H9 (cell line): ENCODE data around the gene KDF1. TPM values are rescaled to one million over a fixed set of nuclear protein-coding genes. Genes with fewer than 3 reads are reported as not detected.
A peak's percentile ranks its signal among the peaks of the same experiment; 100 is the strongest.

Experiments used
- DNase-seq: peaks from one replicate; pipeline ENCODE4 v3.0.0-alpha.2; 2017
- H2AFZ ChIP-seq: one replicate; pipeline ENCODE4 v1.6.1; 2013; ENCODE audit warnings: mild to moderate bottlenecking, low read length, control low read depth, moderate library complexity
- H2AK5ac ChIP-seq: 2 replicates; pipeline ENCODE4 v1.6.1; 2013; ENCODE audit warnings: low read length, control low read depth, mixed read lengths; ENCODE audit not compliant: insufficient read length
- H2BK120ac ChIP-seq: one replicate; pipeline ENCODE4 v1.6.1; 2013; ENCODE audit warnings: low read depth, mild to moderate bottlenecking, low read length, control low read depth, inconsistent platforms; ENCODE audit not compliant: poor library complexity, severe bottlenecking
- H2BK12ac ChIP-seq: 2 replicates; pipeline ENCODE4 v1.6.1; 2013; ENCODE audit warnings: low read length, control low read depth, mixed read lengths, low read depth; ENCODE audit not compliant: insufficient read length
- H2BK15ac ChIP-seq: 2 replicates; pipeline ENCODE4 v1.6.1; 2013; ENCODE audit warnings: low read depth, low read length, control low read depth
- H2BK20ac ChIP-seq: one replicate; pipeline ENCODE4 v1.6.1; 2013; ENCODE audit warnings: low read depth, mild to moderate bottlenecking, low read length, control low read depth, inconsistent platforms; ENCODE audit not compliant: poor library complexity, severe bottlenecking
- H2BK5ac ChIP-seq: 2 replicates; pipeline ENCODE4 v1.6.1; 2013; ENCODE audit warnings: low read length, control low read depth, mixed read lengths; ENCODE audit not compliant: insufficient read length
- H3K14ac ChIP-seq: 2 replicates; pipeline ENCODE4 v1.6.1; 2013; ENCODE audit warnings: low read length, control low read depth; ENCODE audit not compliant: insufficient read depth
- H3K18ac ChIP-seq: 2 replicates; pipeline ENCODE4 v1.6.1; 2013; ENCODE audit warnings: low read depth, mild to moderate bottlenecking, mixed read lengths, low read length, control low read depth; ENCODE audit not compliant: insufficient read length
- H3K23ac ChIP-seq: 2 replicates; pipeline ENCODE4 v1.6.1; 2013; ENCODE audit warnings: low read length, control low read depth, mixed read lengths, low read depth; ENCODE audit not compliant: insufficient read length
- H3K23me2 ChIP-seq: 2 replicates; pipeline ENCODE4 v1.6.1; 2013; ENCODE audit warnings: low read depth, mild to moderate bottlenecking, mixed read lengths, low read length, control low read depth; ENCODE audit not compliant: insufficient read length, poor library complexity, severe bottlenecking
- H3K27ac ChIP-seq: 2 replicates; pipeline ENCODE4 v1.5.1; 2013; ENCODE audit warnings: low read length, control low read depth, mixed read lengths, low read depth; ENCODE audit not compliant: insufficient read length
- H3K27me3 ChIP-seq: 2 replicates; pipeline ENCODE4 v1.6.1; 2013; ENCODE audit warnings: low read length, control low read depth, inconsistent platforms; ENCODE audit not compliant: insufficient read depth
- H3K4ac ChIP-seq: 2 replicates; pipeline ENCODE4 v1.6.1; 2013; ENCODE audit warnings: low read depth, mild to moderate bottlenecking, control low read depth, inconsistent platforms, low read length, moderate library complexity
- H3K4me1 ChIP-seq: 2 replicates; pipeline ENCODE4 v1.6.1; 2013; ENCODE audit warnings: low read length, control low read depth, inconsistent platforms; ENCODE audit not compliant: insufficient read depth
- H3K4me2 ChIP-seq: 2 replicates; pipeline ENCODE4 v1.6.1; 2013; ENCODE audit warnings: low read length, control low read depth, mixed read lengths; ENCODE audit not compliant: insufficient read length, insufficient read depth
- H3K56ac ChIP-seq: 2 replicates; pipeline ENCODE4 v1.6.1; 2013; ENCODE audit warnings: low read depth, mild to moderate bottlenecking, mixed read lengths, low read length, control low read depth; ENCODE audit not compliant: insufficient read length
- H3K79me1 ChIP-seq: 2 replicates; pipeline ENCODE4 v1.6.1; 2013; ENCODE audit warnings: low read depth, mild to moderate bottlenecking, moderate library complexity, low read length, control low read depth, inconsistent platforms; ENCODE audit not compliant: insufficient read depth, poor library complexity, severe bottlenecking
- H3K79me2 ChIP-seq: 2 replicates; pipeline ENCODE4 v1.6.1; 2013; ENCODE audit warnings: low read length, control low read depth, inconsistent platforms; ENCODE audit not compliant: insufficient read depth
- H3K9ac ChIP-seq: 2 replicates; pipeline ENCODE4 v1.6.1; 2013; ENCODE audit warnings: low read length, control low read depth, mixed read lengths; ENCODE audit not compliant: insufficient read length; ENCODE audit errors: extremely low read depth
- H3K9me3 ChIP-seq: one replicate; pipeline ENCODE4 v1.6.1; 2013; ENCODE audit warnings: low read depth, low read length, inconsistent platforms; ENCODE audit not compliant: control insufficient read depth
- H3T11ph ChIP-seq: one replicate; pipeline ENCODE4 v1.6.1; 2013; ENCODE audit warnings: mild to moderate bottlenecking, low read length, control low read depth, inconsistent platforms
- H4K20me1 ChIP-seq: one replicate; pipeline ENCODE4 v1.6.1; 2013; ENCODE audit not compliant: control insufficient read depth, insufficient read length, insufficient read depth
- H4K5ac ChIP-seq: 2 replicates; pipeline ENCODE4 v1.6.1; 2013; ENCODE audit warnings: low read depth, mild to moderate bottlenecking, mixed read lengths, low read length, control low read depth; ENCODE audit not compliant: insufficient read length
- H4K8ac ChIP-seq: replicated peaks from 2 replicates; pipeline ENCODE4 v1.6.1; 2013; ENCODE audit warnings: low read length, control low read depth, mixed read lengths, low read depth; ENCODE audit not compliant: insufficient read length
- H4K91ac ChIP-seq: 2 replicates; pipeline ENCODE4 v1.6.1; 2013; ENCODE audit warnings: low read depth, mild to moderate bottlenecking, moderate library complexity, mixed read lengths, low read length, control low read depth; ENCODE audit not compliant: insufficient read length
- H3K27ac Mint-ChIP-seq, 3 experiments: 2 replicates in 2 of 3; 3 replicates in 1 of 3; pipeline ENCODE4 v1.8.0; 2020 to 2021; ENCODE audit warnings: mixed read lengths in 3 of 3, mild to moderate bottlenecking in 1 of 3, moderate library complexity in 1 of 3
- H3K27me3 Mint-ChIP-seq: 2 replicates; pipeline ENCODE4 v1.8.0; 2021; ENCODE audit warnings: low read depth, mild to moderate bottlenecking, moderate library complexity, mixed read lengths
- H3K36me3 Mint-ChIP-seq, 3 experiments: 2 replicates in 2 of 3; 3 replicates in 1 of 3; pipeline ENCODE4 v1.8.0; 2020 to 2021; ENCODE audit warnings: low read depth in 3 of 3, mixed read lengths in 3 of 3; ENCODE audit not compliant: insufficient read depth in 1 of 3
- H3K4me1 Mint-ChIP-seq, 2 experiments: 2 replicates each; pipeline ENCODE4 v1.8.0; 2020; ENCODE audit warnings: mixed read lengths in 2 of 2
- H3K4me3 Mint-ChIP-seq, 2 experiments: 2 replicates in 1 of 2; 3 replicates in 1 of 2; pipeline ENCODE4 v1.8.0; 2020 to 2021; ENCODE audit warnings: mild to moderate bottlenecking in 2 of 2, mixed read lengths in 2 of 2, moderate library complexity in 1 of 2
- H3K9me3 Mint-ChIP-seq, 2 experiments: 2 replicates in 1 of 2; 3 replicates in 1 of 2; pipeline ENCODE4 v1.8.0; 2020; ENCODE audit warnings: mild to moderate bottlenecking in 2 of 2, mixed read lengths in 2 of 2, moderate library complexity in 1 of 2
- CTCF ChIP-seq: fragments of 200-600 bp; sonication (generic); conservative IDR thresholded peaks from 3 replicates; pipeline ENCODE4 v1.8.0; 2021; ENCODE audit warnings: antibody characterized with exemption, mild to moderate bottlenecking
- WGBS: extraction: QIAGEN DNeasy Blood & Tissue Kit; methylation state at CpG from one replicate; pipeline ENCODE4 v1.1.7; 2013; ENCODE audit warnings: missing lambda C conversion rate, low lambda C conversion rate, mixed read lengths; ENCODE audit not compliant: insufficient read length; ENCODE audit errors: extremely low coverage; 5-methylcytosine and 5-hydroxymethylcytosine counted together
- total RNA-seq: library from RNA; stranded (reverse); gene quantifications from 2 replicates; pipeline ENCODE4 v1.2.1, GENCODE V29; 2021

The KDF1 gene
- total RNA-seq, 1 experiment from 2014 or later = 17.6 TPM

- H3K9ac ChIP-seq = no peak overlapping the region
- peak overlapping the region in 1 of 2 experiments; percentile 93; a peak in 1 of 5 replicates for H3K4me3 Mint-ChIP-seq
- no peak overlapping the region for H4K5ac ChIP-seq
- H3K27ac ChIP-seq = no peak overlapping the region
- no peak overlapping the region for H2AK5ac ChIP-seq
- no peak overlapping the region for H2AFZ ChIP-seq
- no peak overlapping the region for H3K4ac ChIP-seq
- H3K4me2 ChIP-seq = no peak overlapping the region
- no peak overlapping the region for H2BK5ac ChIP-seq
- no peaks in the 10 kb centered on the region for H3K27me3 ChIP-seq
- no peak overlapping the region for H2BK120ac ChIP-seq
- no peak for DNase-seq
- no peak overlapping the region for H3K14ac ChIP-seq
- H3K23ac ChIP-seq = no peak overlapping the region
- H3K79me1 ChIP-seq = peaks cover 13% of the 10 kb centered on the region
- TF ChIP-seq CTCF = no peak
- H3K79me2 ChIP-seq = peaks cover 17% of the 10 kb centered on the region; the same call in 1 of the 2 replicates
- no peak overlapping the region for H2BK15ac ChIP-seq
- no peak overlapping the region for H3K18ac ChIP-seq
- H3K23me2 ChIP-seq = peaks cover 7% of the 10 kb centered on the region
- peaks cover 3% of the 10 kb centered on the region; the same call in 1 of the 2 replicates for H3K4me1 ChIP-seq
- H2BK20ac ChIP-seq = no peak overlapping the region
- H4K20me1 ChIP-seq = no peaks in the 10 kb centered on the region
- H3K27ac Mint-ChIP-seq = no peak overlapping the region
- H3K56ac ChIP-seq = no peak overlapping the region
- no CpG with 5 or more reads among the region's 3 CpGs for WGBS
- H3K9me3 ChIP-seq = no peaks in the 10 kb centered on the region
- peaks cover 34 to 54% (median 47%) of the 10 kb centered on the region in 3 experiments for H3K36me3 Mint-ChIP-seq
- H4K91ac ChIP-seq = no peak overlapping the region
- H2BK12ac ChIP-seq = no peak overlapping the region
- no peak overlapping the region for H3T11ph ChIP-seq
- H3K27me3 Mint-ChIP-seq = peaks cover 3% of the 10 kb centered on the region; the same call in 1 of the 2 replicates
- peaks cover 18% of the 10 kb centered on the region in 2 experiments for H3K4me1 Mint-ChIP-seq
- no peak overlapping the region for H4K8ac ChIP-seq
- H3K9me3 Mint-ChIP-seq = peaks cover 0 to 2% of the 10 kb centered on the region in 2 experiments; a peak in 1 of 5 replicates
Observed at GRCh38 chr1:26923711-26924110, 36.6 kb downstream of the KDF1 start.
